HEK293 (cell line): ENCODE measurements around the gene HOXA3.

Source experiments
- GLI4 ChIP-seq: fragments of 450-650 bp; formaldehyde crosslinking; IDR thresholded peaks from 2 replicates; pipeline ENCODE4 v1.5.1; 2016; ENCODE audit warnings: missing biosample characterization, missing genetic modification characterization
- GLIS1 ChIP-seq: fragments of 450-650 bp; formaldehyde crosslinking; IDR thresholded peaks from 2 replicates; pipeline ENCODE4 v1.5.1; 2016; ENCODE audit warnings: missing biosample characterization, missing genetic modification characterization
- GLIS2 ChIP-seq: fragments of 450-650 bp; formaldehyde crosslinking; IDR thresholded peaks from 2 replicates; pipeline ENCODE4 v1.5.1; 2016; ENCODE audit warnings: missing biosample characterization, missing genetic modification characterization
- HIC1 ChIP-seq: fragments of 450-650 bp; formaldehyde crosslinking; IDR thresholded peaks from 2 replicates; pipeline ENCODE4 v1.5.1; 2016; ENCODE audit warnings: missing biosample characterization, missing genetic modification characterization
- KLF1 ChIP-seq: fragments of 450-650 bp; formaldehyde crosslinking; IDR thresholded peaks from 2 replicates; pipeline ENCODE4 v1.5.1; 2016; ENCODE audit warnings: missing biosample characterization, missing genetic modification characterization
- KLF17 ChIP-seq: fragments of 450-650 bp; formaldehyde crosslinking; IDR thresholded peaks from 2 replicates; pipeline ENCODE4 v1.5.1; 2016; ENCODE audit warnings: missing biosample characterization, missing genetic modification characterization
- MYNN ChIP-seq: fragments of 450-650 bp; formaldehyde crosslinking; IDR thresholded peaks from 2 replicates; pipeline ENCODE4 v1.5.1; 2016; ENCODE audit warnings: missing biosample characterization, missing genetic modification characterization, borderline replicate concordance
- SP3 ChIP-seq: fragments of 450-650 bp; formaldehyde crosslinking; IDR thresholded peaks from 2 replicates; pipeline ENCODE4 v1.5.1; 2016; ENCODE audit warnings: missing biosample characterization, missing genetic modification characterization
- SP7 ChIP-seq: fragments of 450-650 bp; formaldehyde crosslinking; IDR thresholded peaks from 2 replicates; pipeline ENCODE4 v1.5.1; 2016; ENCODE audit warnings: missing biosample characterization, missing genetic modification characterization
- YY1 ChIP-seq: fragments of 450-650 bp; formaldehyde crosslinking; IDR thresholded peaks from 2 replicates; pipeline ENCODE4 v1.5.1; 2018; ENCODE audit warnings: missing biosample characterization, missing genetic modification characterization
- ZBTB11 ChIP-seq: fragments of 450-650 bp; formaldehyde crosslinking; conservative IDR thresholded peaks from 2 replicates; pipeline ENCODE4 v1.5.1; 2016; ENCODE audit warnings: low read depth, missing biosample characterization, missing genetic modification characterization
- ZNF239 ChIP-seq: fragments of 450-650 bp; formaldehyde crosslinking; IDR thresholded peaks from 2 replicates; pipeline ENCODE4 v1.5.1; 2016; ENCODE audit warnings: missing biosample characterization, missing genetic modification characterization
- ZNF274 ChIP-seq, 2 experiments: fragments of 200-500 bp in 1 of 2; fragments of 450-650 bp in 1 of 2; sonication (Bioruptor generic) in 1 of 2; formaldehyde crosslinking in 1 of 2; IDR thresholded peaks; 2 replicates each; pipeline versions ENCODE4 v1.5.1 to v1.6.1; 2014 to 2016; ENCODE audit warnings: borderline replicate concordance in 1 of 2, inconsistent platforms in 1 of 2, low read length in 1 of 2, missing biosample characterization in 1 of 2, missing genetic modification characterization in 1 of 2
- ZNF350 ChIP-seq: fragments of 450-650 bp; formaldehyde crosslinking; IDR thresholded peaks from 2 replicates; pipeline ENCODE4 v1.5.0; 2017; ENCODE audit warnings: missing biosample characterization, mild to moderate bottlenecking, missing genetic modification characterization
- ZNF426 ChIP-seq: fragments of 450-650 bp; formaldehyde crosslinking; IDR thresholded peaks from 2 replicates; pipeline ENCODE4 v1.5.1; 2017; ENCODE audit warnings: missing biosample characterization, missing genetic modification characterization, mild to moderate bottlenecking, inconsistent platforms, moderate library complexity
- ZNF558 ChIP-seq: fragments of 450-650 bp; formaldehyde crosslinking; IDR thresholded peaks from 2 replicates; pipeline ENCODE4 v1.5.1; 2016; ENCODE audit warnings: missing biosample characterization, missing genetic modification characterization
- TF ChIP-seq, protein P1 (sequence below): fragments of 450-650 bp; formaldehyde crosslinking; IDR thresholded peaks from 2 replicates; pipeline ENCODE4 v1.5.1; 2016; ENCODE audit warnings: missing biosample characterization, missing genetic modification characterization, borderline replicate concordance
- TF ChIP-seq, protein P2 (sequence below): fragments of 450-650 bp; formaldehyde crosslinking; IDR thresholded peaks from 2 replicates; pipeline ENCODE4 v1.5.1; 2017; ENCODE audit warnings: missing biosample characterization, missing genetic modification characterization
- TF ChIP-seq, protein P3 (sequence below): fragments of 450-650 bp; formaldehyde crosslinking; optimal IDR thresholded peaks from 2 replicates; pipeline ENCODE3; 2016; ENCODE audit warnings: missing biosample characterization, mild to moderate bottlenecking, missing genetic modification characterization

HOXA3 gene

GRCh38 chr7:27143023-27143949, 9.1 kb downstream of the HOXA3 start, which contains the start of gene HOXA5 (continued):
- TF ChIP-seq HIC1 (tag by site-specific recombination) (peak; percentile 84), KLF17 (tag by site-specific recombination) (peak; percentile 71), ZBTB11 (tag by site-specific recombination) (no peak), ZNF350 (tag by site-specific recombination) (no peak), SP3 (tag by site-specific recombination) (peak; percentile 30; the same call in 1 of the 2 replicates), ZNF558 (tag by site-specific recombination) (no peak), GLI4 (tag by site-specific recombination) (no peak), KLF1 (0 out of 2 replicates have a peak, but pooled peaks have one; percentile 32), GLIS2 (tag by site-specific recombination) (peak; percentile 58; the same call in 1 of the 2 replicates), ZNF239 (tag by site-specific recombination) (no peak), GLIS1 (tag by site-specific recombination) (peak; percentile 35; the same call in 1 of the 2 replicates), MYNN (tag by site-specific recombination) (peak; percentile 93), SP7 (tag by site-specific recombination) (peak; percentile 63), ZNF426 (peak; percentile 4; the same call in 1 of the 2 replicates), YY1 (tag by site-specific recombination) (peak; percentile 8; the same call in 1 of the 2 replicates), ZNF274 (IDR thresholded peaks at IDR 0.05; ENCODE audit: low read length) (no peak), ZNF274 (tag by site-specific recombination; IDR thresholded peaks at IDR 0.05; ENCODE audit: borderline replicate concordance) (no peak)
- TF ChIP-seq, protein P1, sequence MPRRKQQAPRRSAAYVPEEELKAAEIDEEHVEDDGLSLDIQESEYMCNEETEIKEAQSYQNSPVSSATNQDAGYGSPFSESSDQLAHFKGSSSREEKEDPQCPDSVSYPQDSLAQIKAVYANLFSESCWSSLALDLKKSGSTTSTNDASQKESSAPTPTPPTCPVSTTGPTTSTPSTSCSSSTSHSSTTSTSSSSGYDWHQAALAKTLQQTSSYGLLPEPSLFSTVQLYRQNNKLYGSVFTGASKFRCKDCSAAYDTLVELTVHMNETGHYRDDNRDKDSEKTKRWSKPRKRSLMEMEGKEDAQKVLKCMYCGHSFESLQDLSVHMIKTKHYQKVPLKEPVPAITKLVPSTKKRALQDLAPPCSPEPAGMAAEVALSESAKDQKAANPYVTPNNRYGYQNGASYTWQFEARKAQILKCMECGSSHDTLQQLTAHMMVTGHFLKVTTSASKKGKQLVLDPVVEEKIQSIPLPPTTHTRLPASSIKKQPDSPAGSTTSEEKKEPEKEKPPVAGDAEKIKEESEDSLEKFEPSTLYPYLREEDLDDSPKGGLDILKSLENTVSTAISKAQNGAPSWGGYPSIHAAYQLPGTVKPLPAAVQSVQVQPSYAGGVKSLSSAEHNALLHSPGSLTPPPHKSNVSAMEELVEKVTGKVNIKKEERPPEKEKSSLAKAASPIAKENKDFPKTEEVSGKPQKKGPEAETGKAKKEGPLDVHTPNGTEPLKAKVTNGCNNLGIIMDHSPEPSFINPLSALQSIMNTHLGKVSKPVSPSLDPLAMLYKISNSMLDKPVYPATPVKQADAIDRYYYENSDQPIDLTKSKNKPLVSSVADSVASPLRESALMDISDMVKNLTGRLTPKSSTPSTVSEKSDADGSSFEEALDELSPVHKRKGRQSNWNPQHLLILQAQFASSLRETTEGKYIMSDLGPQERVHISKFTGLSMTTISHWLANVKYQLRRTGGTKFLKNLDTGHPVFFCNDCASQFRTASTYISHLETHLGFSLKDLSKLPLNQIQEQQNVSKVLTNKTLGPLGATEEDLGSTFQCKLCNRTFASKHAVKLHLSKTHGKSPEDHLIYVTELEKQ (tag by site-specific recombination), result peak; percentile 84
- TF ChIP-seq, protein P2, sequence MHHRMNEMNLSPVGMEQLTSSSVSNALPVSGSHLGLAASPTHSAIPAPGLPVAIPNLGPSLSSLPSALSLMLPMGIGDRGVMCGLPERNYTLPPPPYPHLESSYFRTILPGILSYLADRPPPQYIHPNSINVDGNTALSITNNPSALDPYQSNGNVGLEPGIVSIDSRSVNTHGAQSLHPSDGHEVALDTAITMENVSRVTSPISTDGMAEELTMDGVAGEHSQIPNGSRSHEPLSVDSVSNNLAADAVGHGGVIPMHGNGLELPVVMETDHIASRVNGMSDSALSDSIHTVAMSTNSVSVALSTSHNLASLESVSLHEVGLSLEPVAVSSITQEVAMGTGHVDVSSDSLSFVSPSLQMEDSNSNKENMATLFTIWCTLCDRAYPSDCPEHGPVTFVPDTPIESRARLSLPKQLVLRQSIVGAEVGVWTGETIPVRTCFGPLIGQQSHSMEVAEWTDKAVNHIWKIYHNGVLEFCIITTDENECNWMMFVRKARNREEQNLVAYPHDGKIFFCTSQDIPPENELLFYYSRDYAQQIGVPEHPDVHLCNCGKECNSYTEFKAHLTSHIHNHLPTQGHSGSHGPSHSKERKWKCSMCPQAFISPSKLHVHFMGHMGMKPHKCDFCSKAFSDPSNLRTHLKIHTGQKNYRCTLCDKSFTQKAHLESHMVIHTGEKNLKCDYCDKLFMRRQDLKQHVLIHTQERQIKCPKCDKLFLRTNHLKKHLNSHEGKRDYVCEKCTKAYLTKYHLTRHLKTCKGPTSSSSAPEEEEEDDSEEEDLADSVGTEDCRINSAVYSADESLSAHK (tag by site-specific recombination), result 0 out of 2 replicates have a peak, but pooled peaks have one; percentile 15
- TF ChIP-seq, protein P3, sequence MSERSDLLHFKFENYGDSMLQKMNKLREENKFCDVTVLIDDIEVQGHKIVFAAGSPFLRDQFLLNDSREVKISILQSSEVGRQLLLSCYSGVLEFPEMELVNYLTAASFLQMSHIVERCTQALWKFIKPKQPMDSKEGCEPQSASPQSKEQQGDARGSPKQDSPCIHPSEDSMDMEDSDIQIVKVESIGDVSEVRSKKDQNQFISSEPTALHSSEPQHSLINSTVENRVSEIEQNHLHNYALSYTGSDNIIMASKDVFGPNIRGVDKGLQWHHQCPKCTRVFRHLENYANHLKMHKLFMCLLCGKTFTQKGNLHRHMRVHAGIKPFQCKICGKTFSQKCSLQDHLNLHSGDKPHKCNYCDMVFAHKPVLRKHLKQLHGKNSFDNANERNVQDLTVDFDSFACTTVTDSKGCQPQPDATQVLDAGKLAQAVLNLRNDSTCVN (tag by site-specific recombination), result peak; percentile 89
